ENCODE results near the gene TBC1D4. TPM values are rescaled to one million over a fixed set of nuclear protein-coding genes. Genes with fewer than 3 reads are reported as not detected.

The TBC1D4 gene
- total RNA-seq, 4 donors from 2014 or later: 14.9 to 20.8 (median 16.6) TPM

GRCh38 chr13:75514080-75514995 is 32.4 kb upstream of the TBC1D4 start:
- intact Hi-C loops (cut with DNase I): no loop called here

GRCh38 chr13:75513271-75513670 is 31.3 kb upstream of the TBC1D4 start:
- 84% methylated on average over 5 of the region's 5 CpGs for WGBS, 2 donors
- H3K27me3 ChIP-seq: no peaks in the 10 kb centered on the region
- no peak for DNase-seq
- H3K27ac ChIP-seq: no peak overlapping the region
- no peak overlapping the region for H3K4me3 ChIP-seq
- TF ChIP-seq POLR2A (IDR thresholded peaks at IDR 0.05): no peak
- TF ChIP-seq CTCF (IDR thresholded peaks at IDR 0.05): no peak
- no peaks in the 10 kb centered on the region for H3K36me3 ChIP-seq
- H3K9me3 ChIP-seq: no peaks in the 10 kb centered on the region
- no peaks in the 10 kb centered on the region for H3K4me1 ChIP-seq
- intact Hi-C loops (cut with DNase I): no loop called here

More at GRCh38 chr13:75514080-75514995, 32.4 kb upstream of the TBC1D4 start:
- TF ChIP-seq CTCF (IDR thresholded peaks at IDR 0.05) (no peak), POLR2A (IDR thresholded peaks at IDR 0.05) (no peak)
- no peak overlapping the region for H3K27ac ChIP-seq
- no peak for DNase-seq
- H3K36me3 ChIP-seq: no peaks in the 10 kb centered on the region
- no peaks in the 10 kb centered on the region for H3K9me3 ChIP-seq
- no peaks in the 10 kb centered on the region for H3K27me3 ChIP-seq
- no peak overlapping the region for H3K4me3 ChIP-seq
- WGBS, 2 donors: 75 to 80% methylated on average over 3 of the region's 3 CpGs
- H3K4me1 ChIP-seq: no peaks in the 10 kb centered on the region

- TF ChIP-seq CTCF (IDR thresholded peaks at IDR 0.05): no peak
- 72 to 74% methylated on average over 3 of the region's 3 CpGs for WGBS, 2 donors
- intact Hi-C loops (cut with DNase I): no loop called here
- DNase-seq: no peak
- Histone ChIP-seq H3K27ac (no peak overlapping the region), H3K27me3 (no peaks in the 10 kb centered on the region), H3K4me3 (no peak overlapping the region), H3K4me1 (peaks cover 0 to under 1% (median 0%) of the 10 kb centered on the region in 3 donors), H3K9me3 (no peaks in the 10 kb centered on the region), H3K36me3 (no peaks in the 10 kb centered on the region)
Observed at GRCh38 chr13:75512253-75512652, 30.3 kb upstream of the TBC1D4 start.

DNA sequence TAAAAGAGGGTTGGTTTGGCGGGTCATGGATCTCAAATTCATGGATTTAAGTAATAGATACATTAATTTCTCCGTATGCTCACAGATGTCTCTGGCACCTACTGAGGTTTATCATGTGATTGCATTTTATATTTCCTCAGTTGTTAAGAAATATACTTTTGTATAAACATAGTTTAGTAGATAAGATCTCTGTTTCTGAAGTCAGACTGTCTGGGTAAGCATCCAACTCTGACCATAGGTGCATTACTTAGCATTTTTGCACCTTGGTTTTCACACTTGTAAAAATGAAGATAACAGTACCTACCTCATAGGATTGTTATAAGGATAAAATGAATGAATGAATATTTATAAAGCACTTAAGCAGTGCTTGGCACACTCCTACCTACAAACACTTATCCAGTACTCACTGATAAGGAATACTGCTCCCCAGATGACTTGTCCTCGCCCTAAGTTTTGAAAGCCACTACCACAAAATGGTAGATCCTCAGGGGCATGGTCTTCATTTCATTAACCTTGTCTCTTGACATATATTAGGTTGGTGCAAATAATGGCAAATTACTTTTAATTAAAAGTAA is 29.2 kb upstream of the TBC1D4 start:
- Histone ChIP-seq H3K27ac (no peak overlapping the region), H3K36me3 (no peaks in the 10 kb centered on the region), H3K9me3 (no peaks in the 10 kb centered on the region), H3K4me3 (no peak overlapping the region), H3K4me1 (peaks cover 0 to 5% (median 0%) of the 10 kb centered on the region in 3 donors), H3K27me3 (no peaks in the 10 kb centered on the region)
- no peak for TF ChIP-seq CTCF (IDR thresholded peaks at IDR 0.05)
- TF ChIP-seq POLR2A (IDR thresholded peaks at IDR 0.05): no peak
- no peak for DNase-seq
- 90 to 94% methylated on average over 3 of the region's 3 CpGs for WGBS, 2 donors
- intact Hi-C loops (cut with DNase I): no loop called here

- Histone ChIP-seq H3K9me3 (no peaks in the 10 kb centered on the region), H3K4me3 (no peak overlapping the region), H3K4me1 (peaks cover 0 to 5% (median 0%) of the 10 kb centered on the region in 3 donors), H3K27me3 (no peaks in the 10 kb centered on the region), H3K36me3 (no peaks in the 10 kb centered on the region), H3K27ac (no peak overlapping the region)
- intact Hi-C loops (cut with DNase I): no loop called here
- DNase-seq: no peak
- 86 to 100% methylated on average over 3 of the region's 6 CpGs for WGBS, 2 donors
- TF ChIP-seq CTCF (IDR thresholded peaks at IDR 0.05): no peak
- TF ChIP-seq POLR2A (IDR thresholded peaks at IDR 0.05): no peak
Observed at GRCh38 chr13:75508002-75508548, 26.1 kb upstream of the TBC1D4 start.

All from esophagus squamous epithelium (tissue), 5 donors.